ENCODE results near the gene B2M. TPM values are rescaled to one million over a fixed set of nuclear protein-coding genes. Genes with fewer than 3 reads are reported as not detected.
A peak's percentile ranks its signal among the peaks of the same experiment; 100 is the strongest.

Gene B2M
- total and polyA plus RNA-seq, 10 of the 15 experiments (the other 5 are each of a cell fraction or from before 2014, with no cell fraction given): 2,901 to 22,794 (median 8,374) TPM

- CTCF ChIA-PET: interaction anchor here (1.2 to 2.4 kb wide), 4 partner anchors 10 to 42 kb away, joined by 4 to 8 read pairs (median 6); partner anchors contain the start of gene TRIM69
- no peak for DNase-seq (ENCODE audit: low read depth, low spot score)
- ATAC-seq: no peak
- Histone ChIP-seq H4K20me1 (ENCODE audit: control insufficient read depth, insufficient read depth) (no peaks in the 10 kb centered on the region), H3K36me3 (ENCODE audit: control insufficient read depth in 2 of 2, insufficient read depth in 2 of 2, low read length in 1 of 2) (no peaks in the 10 kb centered on the region), H3K27me3 (replicated peaks in 1 of 2; ENCODE audit: control insufficient read depth in 2 of 2, insufficient read depth in 2 of 2, low read length in 1 of 2) (no peaks in the 10 kb centered on the region; a peak in 1 of 4 replicates), H3K4me1 (ENCODE audit: control insufficient read depth, insufficient read depth, low read length) (no peaks in the 10 kb centered on the region), H3K9me3 (replicated peaks; ENCODE audit: control insufficient read depth, insufficient read depth, low read length) (no peaks in the 10 kb centered on the region), H2AFZ (ENCODE audit: control insufficient read depth, low read depth, low read length) (no peak overlapping the region), H3K4me3 (no peak overlapping the region), H3K4me2 (ENCODE audit: control insufficient read depth, insufficient read depth) (no peak overlapping the region), H3K27ac (ENCODE audit: control insufficient read depth, insufficient read depth) (no peak overlapping the region), H3K9ac (ENCODE audit: control insufficient read depth, insufficient read depth, low read length) (no peak overlapping the region), H3K79me2 (ENCODE audit: control insufficient read depth, insufficient read depth, low read length) (no peaks in the 10 kb centered on the region)
- POLR2A ChIA-PET: interaction anchor here (0.6 to 1.8 kb wide), 3 partner anchors 29 to 119 kb away, joined by 4 to 6 read pairs (median 5); partner anchors contain the start of gene TRIM69
- RAD21 ChIA-PET (ENCODE audit: unreplicated experiment): interaction anchor here (1.3 to 2.6 kb wide), 2 partner anchors 16 to 31 kb away, joined by 3 to 13 read pairs; partner anchors contain the start of genes B2M, PATL2 and SPG11
- SMC1A ChIA-PET (ENCODE audit: uncharacterized antibody, unreplicated experiment): interaction anchor here (0.7 to 1.8 kb wide), 3 partner anchors 16 to 43 kb away, joined by 3 to 5 read pairs (median 5); partner anchors contain the start of genes B2M, PATL2 and SPG11
- intact Hi-C loops (cut with micrococcal nuclease; ENCODE audit: unreplicated experiment) (no loop called here), in situ Hi-C loops (cut with MboI) (no loop called here)
- FAIRE-seq: no peak
- 97% methylated on average over 3 of the region's 3 CpGs for WGBS (ENCODE audit: insufficient coverage, insufficient replicate concordance, low lambda C conversion rate, missing lambda C conversion rate)
- 0 out of 2 replicates have a peak, but pooled peaks have one; percentile 39 for TF ChIP-seq YY1 (IDR thresholded peaks at IDR 0.05; ENCODE audit: low read depth, low read length)
- TF ChIP-seq, protein P1, sequence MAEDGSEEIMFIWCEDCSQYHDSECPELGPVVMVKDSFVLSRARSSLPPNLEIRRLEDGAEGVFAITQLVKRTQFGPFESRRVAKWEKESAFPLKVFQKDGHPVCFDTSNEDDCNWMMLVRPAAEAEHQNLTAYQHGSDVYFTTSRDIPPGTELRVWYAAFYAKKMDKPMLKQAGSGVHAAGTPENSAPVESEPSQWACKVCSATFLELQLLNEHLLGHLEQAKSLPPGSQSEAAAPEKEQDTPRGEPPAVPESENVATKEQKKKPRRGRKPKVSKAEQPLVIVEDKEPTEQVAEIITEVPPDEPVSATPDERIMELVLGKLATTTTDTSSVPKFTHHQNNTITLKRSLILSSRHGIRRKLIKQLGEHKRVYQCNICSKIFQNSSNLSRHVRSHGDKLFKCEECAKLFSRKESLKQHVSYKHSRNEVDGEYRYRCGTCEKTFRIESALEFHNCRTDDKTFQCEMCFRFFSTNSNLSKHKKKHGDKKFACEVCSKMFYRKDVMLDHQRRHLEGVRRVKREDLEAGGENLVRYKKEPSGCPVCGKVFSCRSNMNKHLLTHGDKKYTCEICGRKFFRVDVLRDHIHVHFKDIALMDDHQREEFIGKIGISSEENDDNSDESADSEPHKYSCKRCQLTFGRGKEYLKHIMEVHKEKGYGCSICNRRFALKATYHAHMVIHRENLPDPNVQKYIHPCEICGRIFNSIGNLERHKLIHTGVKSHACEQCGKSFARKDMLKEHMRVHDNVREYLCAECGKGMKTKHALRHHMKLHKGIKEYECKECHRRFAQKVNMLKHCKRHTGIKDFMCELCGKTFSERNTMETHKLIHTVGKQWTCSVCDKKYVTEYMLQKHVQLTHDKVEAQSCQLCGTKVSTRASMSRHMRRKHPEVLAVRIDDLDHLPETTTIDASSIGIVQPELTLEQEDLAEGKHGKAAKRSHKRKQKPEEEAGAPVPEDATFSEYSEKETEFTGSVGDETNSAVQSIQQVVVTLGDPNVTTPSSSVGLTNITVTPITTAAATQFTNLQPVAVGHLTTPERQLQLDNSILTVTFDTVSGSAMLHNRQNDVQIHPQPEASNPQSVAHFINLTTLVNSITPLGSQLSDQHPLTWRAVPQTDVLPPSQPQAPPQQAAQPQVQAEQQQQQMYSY (CRISPR knock-in tag; IDR thresholded peaks at IDR 0.05): no peak
- no peak for TF ChIP-seq CHD4 (IDR thresholded peaks at IDR 0.05)
- TF ChIP-seq PAX5 (IDR thresholded peaks at IDR 0.05; ENCODE audit: borderline replicate concordance, low read depth, low read length): no peak
- BruUV-seq (replicated peaks): no TSS peak
Measured at GRCh38 chr15:44695294-44695693, 16.0 kb upstream of the B2M start.
